BLaER1 treated with 17β-estradiol and CSF1 and Interleukin-3, amounts not matched to agents 10 nM and 100 nM (cell line): ENCODE measurements around the gene TRIM37.

ENCODE experiments used
- H3K27ac ChIP-seq, 11 experiments: shearing (Covaris generic); formaldehyde crosslinking; 2 replicates each; pipeline ENCODE4 v1.8.1; 2022
- H3K27me3 ChIP-seq, 11 experiments: shearing (Covaris generic); formaldehyde crosslinking; 2 replicates each; pipeline ENCODE4 v1.8.1; 2022
- H3K36me3 ChIP-seq, 11 experiments: shearing (Covaris generic); formaldehyde crosslinking; 2 replicates each; pipeline ENCODE4 v1.8.1; 2022
- H3K4me1 ChIP-seq, 10 experiments: shearing (Covaris generic); formaldehyde crosslinking; 2 replicates each; pipeline ENCODE4 v1.8.1; 2022
- H3K4me2 ChIP-seq, 11 experiments: shearing (Covaris generic); formaldehyde crosslinking; 2 replicates each; pipeline ENCODE4 v1.8.1; 2022
- H3K4me3 ChIP-seq, 10 experiments: shearing (Covaris generic); formaldehyde crosslinking; 2 replicates each; pipeline ENCODE4 v1.8.1; 2022
- H3K9ac ChIP-seq, 11 experiments: shearing (Covaris generic); formaldehyde crosslinking; 2 replicates each; pipeline ENCODE4 v1.8.1; 2022
- H3K9me3 ChIP-seq, 11 experiments: shearing (Covaris generic); formaldehyde crosslinking; replicated peaks in 1 of 11; 2 replicates each; pipeline ENCODE4 v1.8.1; 2022
- H4K20me1 ChIP-seq, 11 experiments: shearing (Covaris generic); formaldehyde crosslinking; 2 replicates each; pipeline ENCODE4 v1.8.1; 2022
- Cebpa-rat ChIP-seq, 11 experiments: shearing (Covaris generic); IDR thresholded peaks; 2 replicates each; pipeline ENCODE4 v1.8.1; 2022

The TRIM37 gene

DNA sequence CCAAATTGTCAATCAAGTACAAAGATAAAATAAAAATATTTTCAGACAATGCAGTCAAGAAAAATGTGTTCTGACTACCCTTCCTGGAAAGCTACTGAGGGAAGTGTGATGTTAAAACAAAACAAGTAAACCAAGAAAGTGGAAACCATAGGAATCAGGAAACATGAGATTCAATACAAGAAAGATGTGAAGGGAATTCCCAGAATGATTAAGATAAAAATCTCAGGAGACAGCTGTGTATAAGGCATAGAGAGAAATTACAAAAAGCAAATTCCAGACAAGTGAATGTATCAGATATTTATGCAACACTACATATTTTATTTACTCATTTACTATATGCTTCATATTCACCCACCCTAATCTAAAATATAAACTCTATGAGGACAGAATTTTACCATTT lies 32.2 kb downstream of the TRIM37 start:
- Histone ChIP-seq H3K9ac (no peak overlapping the region), H3K9me3 (no peaks in the 10 kb centered on the region), H4K20me1 (no peaks in the 10 kb centered on the region), H3K27me3 (no peaks in the 10 kb centered on the region), H3K36me3 (peaks cover 77 to 100% (median 92%) of the 10 kb centered on the region in 11 experiments), H3K4me1 (no peaks in the 10 kb centered on the region), H3K4me3 (no peak overlapping the region), H3K27ac (no peak overlapping the region), H3K4me2 (no peak overlapping the region)
- TF ChIP-seq Cebpa-rat (IDR thresholded peaks at IDR 0.05): no peak

DNA sequence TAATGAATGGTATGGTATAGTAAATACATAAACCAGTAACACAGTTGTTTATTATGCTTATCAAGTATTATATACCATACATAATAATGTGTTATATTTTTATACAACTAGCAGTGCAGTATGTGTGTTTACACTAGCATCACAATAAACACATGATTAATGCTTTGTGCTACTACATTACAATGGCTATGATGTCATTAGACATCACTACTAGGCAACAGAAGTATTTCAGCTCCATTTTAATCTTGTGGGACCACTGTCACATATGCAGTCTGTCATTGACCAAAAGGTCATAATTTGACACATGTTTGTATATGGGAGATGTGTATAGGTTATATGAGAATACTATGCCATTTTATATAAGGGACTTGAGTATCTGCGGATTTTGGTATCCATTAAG lies 32.7 kb downstream of the TRIM37 start:
- Histone ChIP-seq H3K4me2 (no peak overlapping the region), H3K9ac (no peak overlapping the region), H3K4me1 (no peaks in the 10 kb centered on the region), H3K9me3 (no peaks in the 10 kb centered on the region), H3K27me3 (no peaks in the 10 kb centered on the region), H4K20me1 (no peaks in the 10 kb centered on the region; a peak in 1 of 22 replicates), H3K36me3 (peaks cover 77 to 100% (median 92%) of the 10 kb centered on the region in 11 experiments), H3K27ac (no peak overlapping the region), H3K4me3 (no peak overlapping the region)
- no peak for TF ChIP-seq Cebpa-rat (IDR thresholded peaks at IDR 0.05)

DNA sequence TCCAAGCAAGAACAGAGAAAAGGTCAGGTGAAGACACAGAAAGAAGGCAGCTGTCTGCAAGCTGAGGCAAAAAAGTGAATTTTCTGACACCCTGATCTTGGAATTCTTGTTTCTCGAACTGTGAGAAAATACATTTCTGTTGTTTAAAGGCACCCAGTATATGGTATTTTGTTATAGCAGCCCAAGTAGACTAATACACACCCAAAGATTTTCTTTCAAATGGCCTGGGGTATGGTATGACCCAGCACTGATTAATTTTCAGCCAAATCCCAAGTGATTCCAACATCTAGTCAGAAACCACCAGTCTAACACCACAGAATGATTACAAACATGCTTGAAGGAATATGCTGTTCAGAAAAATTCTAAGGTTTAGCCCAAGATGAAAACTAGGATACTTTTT lies 36.8 kb downstream of the TRIM37 start:
- Histone ChIP-seq H3K9ac (no peak overlapping the region), H3K4me1 (no peaks in the 10 kb centered on the region), H3K27me3 (no peaks in the 10 kb centered on the region), H3K36me3 (peaks cover 64 to 98% (median 79%) of the 10 kb centered on the region in 11 experiments), H3K27ac (no peak overlapping the region), H3K9me3 (no peaks in the 10 kb centered on the region), H3K4me3 (no peak overlapping the region), H3K4me2 (no peak overlapping the region), H4K20me1 (no peaks in the 10 kb centered on the region; a peak in 1 of 22 replicates)
- TF ChIP-seq Cebpa-rat (IDR thresholded peaks at IDR 0.05): no peak

DNA sequence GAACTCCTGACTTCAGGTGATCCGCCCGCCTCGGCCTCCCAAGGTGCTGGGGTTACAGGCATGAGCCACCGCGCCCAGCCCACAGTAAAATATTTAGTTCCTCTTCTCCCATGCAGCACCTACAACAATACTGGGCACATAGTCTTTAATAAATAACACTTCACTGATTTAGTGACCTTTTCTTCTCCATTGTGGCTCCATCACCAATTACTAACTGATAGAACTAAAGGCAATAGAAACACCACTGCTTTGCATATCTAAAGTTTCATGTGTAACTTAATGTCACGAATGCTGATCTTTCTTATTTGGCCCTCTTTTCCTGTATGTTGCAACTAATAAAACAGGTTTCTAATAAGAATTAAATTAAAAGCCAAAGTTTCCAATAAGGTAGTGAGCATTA lies 38.9 kb downstream of the TRIM37 start:
- Histone ChIP-seq H3K27me3 (no peaks in the 10 kb centered on the region), H3K36me3 (peaks cover 65 to 98% (median 79%) of the 10 kb centered on the region in 11 experiments), H3K4me2 (no peak overlapping the region), H4K20me1 (no peaks in the 10 kb centered on the region; a peak in 1 of 22 replicates), H3K4me3 (no peak overlapping the region), H3K27ac (no peak overlapping the region), H3K9ac (no peak overlapping the region), H3K9me3 (no peaks in the 10 kb centered on the region), H3K4me1 (no peaks in the 10 kb centered on the region)
- TF ChIP-seq Cebpa-rat (IDR thresholded peaks at IDR 0.05): no peak

DNA sequence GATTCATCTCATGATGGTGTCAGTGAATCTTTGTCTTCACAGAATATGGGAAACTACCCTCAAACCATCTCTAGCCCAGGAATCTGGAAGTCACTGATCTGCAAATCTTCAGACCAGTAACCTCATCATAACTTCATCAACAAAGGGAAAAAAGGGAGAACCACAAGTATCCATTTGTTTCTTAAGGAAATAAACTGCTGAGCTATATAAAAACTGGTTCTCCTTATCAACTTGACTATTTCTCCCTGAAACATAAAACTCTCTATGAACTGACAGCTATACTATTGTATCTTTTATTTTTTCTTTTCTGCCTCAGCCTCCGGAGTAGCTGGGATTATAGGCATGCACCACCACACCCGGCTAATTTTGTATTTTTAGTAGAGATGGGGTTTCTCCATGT lies 39.3 kb downstream of the TRIM37 start:
- Histone ChIP-seq H3K36me3 (peaks cover 66 to 98% (median 80%) of the 10 kb centered on the region in 11 experiments), H3K27ac (no peak overlapping the region)

DNA sequence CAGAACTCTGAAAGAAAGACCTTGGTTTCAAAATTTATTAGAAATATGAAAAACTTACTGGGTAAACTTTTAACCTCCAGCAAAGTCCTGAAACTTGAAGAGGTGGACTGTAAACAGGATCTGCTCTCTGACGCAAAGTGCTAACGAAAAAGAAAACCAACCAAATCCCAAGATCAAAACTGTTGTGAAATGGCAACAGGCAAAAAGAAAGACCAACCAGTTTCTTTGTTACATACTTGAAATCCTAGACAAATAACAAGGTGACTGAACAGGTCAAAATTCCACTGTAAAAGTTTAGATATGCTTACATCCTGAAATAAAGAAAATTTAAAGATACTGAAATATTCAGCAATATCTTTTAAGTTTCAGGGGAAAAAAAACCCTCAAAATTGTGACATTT lies 44.2 kb downstream of the TRIM37 start:
- TF ChIP-seq Cebpa-rat (IDR thresholded peaks at IDR 0.05): no peak
- Histone ChIP-seq H3K27ac (no peak overlapping the region), H3K27me3 (no peaks in the 10 kb centered on the region), H3K36me3 (peaks cover 57 to 94% (median 76%) of the 10 kb centered on the region in 11 experiments), H3K4me2 (no peak overlapping the region), H3K4me1 (no peaks in the 10 kb centered on the region), H3K9ac (no peak overlapping the region), H3K9me3 (peaks cover 0 to 1% (median 0%) of the 10 kb centered on the region in 11 experiments; a peak in 2 of 22 replicates), H3K4me3 (no peak overlapping the region), H4K20me1 (no peaks in the 10 kb centered on the region)

More for the DNA sequence above, 39.3 kb downstream of the TRIM37 start:
- Histone ChIP-seq H3K9ac (no peak overlapping the region), H3K4me2 (no peak overlapping the region), H4K20me1 (no peaks in the 10 kb centered on the region; a peak in 1 of 22 replicates), H3K4me1 (no peaks in the 10 kb centered on the region), H3K4me3 (no peak overlapping the region), H3K27me3 (no peaks in the 10 kb centered on the region), H3K9me3 (no peaks in the 10 kb centered on the region)
- no peak for TF ChIP-seq Cebpa-rat (IDR thresholded peaks at IDR 0.05)

DNA sequence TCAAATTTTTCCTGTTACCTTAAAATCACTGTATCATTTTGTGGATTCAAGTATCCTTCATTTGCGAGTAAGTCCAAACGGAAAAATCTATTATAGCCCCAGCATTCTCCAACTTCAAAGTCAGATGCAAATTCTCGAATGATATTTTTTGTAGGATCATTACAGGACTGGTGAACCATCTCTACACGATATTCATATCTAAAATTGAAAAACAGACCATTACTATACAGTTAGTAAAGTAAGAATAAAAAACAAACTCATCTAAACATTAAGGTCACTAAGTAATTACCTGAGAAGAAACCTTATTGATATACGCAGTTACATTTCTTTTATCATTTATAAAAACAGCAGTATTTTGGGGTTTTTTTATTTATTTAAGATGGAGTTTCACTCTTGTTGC lies 49.8 kb downstream of the TRIM37 start:
- Histone ChIP-seq H3K4me2 (no peak overlapping the region), H3K27me3 (no peaks in the 10 kb centered on the region), H3K27ac (no peak overlapping the region), H3K9me3 (peaks cover 0 to 17% (median 0%) of the 10 kb centered on the region in 11 experiments; a peak in 9 of 22 replicates), H3K4me3 (no peak overlapping the region), H3K4me1 (peaks cover 0 to 13% (median 6%) of the 10 kb centered on the region in 10 experiments; a peak in 13 of 20 replicates), H4K20me1 (no peaks in the 10 kb centered on the region), H3K36me3 (peaks cover 74 to 96% (median 86%) of the 10 kb centered on the region in 11 experiments), H3K9ac (no peak overlapping the region)
- TF ChIP-seq Cebpa-rat (IDR thresholded peaks at IDR 0.05): no peak

DNA sequence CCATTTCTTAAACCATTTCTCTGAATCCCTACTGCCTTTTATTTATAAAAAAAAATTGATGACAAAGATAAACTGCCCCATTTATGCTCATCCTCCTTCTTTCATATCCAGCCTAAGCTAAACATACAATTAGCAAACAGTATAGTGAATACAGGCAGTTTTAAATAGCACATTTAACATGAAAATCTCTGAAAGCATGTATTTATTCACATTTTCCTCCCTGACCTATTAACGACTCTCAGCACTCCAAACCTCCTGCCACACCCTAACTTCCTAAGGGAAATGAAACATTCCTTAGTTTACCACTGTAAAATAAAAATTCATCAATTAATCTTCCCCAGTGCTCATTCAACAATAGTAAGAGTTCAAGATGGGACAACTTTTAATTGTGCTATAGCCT lies 56.9 kb downstream of the TRIM37 start:
- Histone ChIP-seq H4K20me1 (no peaks in the 10 kb centered on the region), H3K4me1 (peaks cover 0 to 17% (median 10%) of the 10 kb centered on the region in 10 experiments; a peak in 13 of 20 replicates), H3K9me3 (0 out of 22 replicates have a peak, but pooled peaks cover 0 to under 1% (median 0%) of the 10 kb centered on the region in 11 experiments), H3K27me3 (no peaks in the 10 kb centered on the region), H3K4me2 (no peak overlapping the region), H3K9ac (no peak overlapping the region), H3K27ac (no peak overlapping the region), H3K4me3 (no peak overlapping the region), H3K36me3 (peaks cover 73 to 100% (median 92%) of the 10 kb centered on the region in 11 experiments)
- TF ChIP-seq Cebpa-rat (IDR thresholded peaks at IDR 0.05): no peak

DNA sequence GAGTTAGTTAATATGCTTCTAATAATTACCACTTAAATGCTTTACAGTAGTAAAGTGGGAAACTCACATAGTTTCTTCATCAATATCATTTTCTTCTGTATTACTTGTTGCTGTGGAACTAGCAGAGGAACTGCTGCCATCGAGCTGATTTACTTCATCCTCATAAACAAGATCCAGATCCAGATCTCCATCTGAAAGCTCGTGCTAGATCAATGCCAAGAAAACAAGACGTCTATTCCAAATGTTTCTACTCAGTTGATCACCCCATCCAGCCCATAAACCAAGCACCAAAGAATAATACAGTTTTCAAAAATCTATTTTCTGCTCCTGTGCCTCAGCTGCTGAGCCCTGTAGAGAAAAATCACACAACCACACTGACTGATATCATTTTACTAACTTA lies 59.1 kb downstream of the TRIM37 start:
- no peaks in the 10 kb centered on the region for H3K27me3 ChIP-seq
- H3K27ac ChIP-seq: no peak overlapping the region
- no peaks in the 10 kb centered on the region for H4K20me1 ChIP-seq
- no peak overlapping the region for H3K4me2 ChIP-seq
- H3K4me3 ChIP-seq: no peak overlapping the region
- H3K9me3 ChIP-seq: no peaks in the 10 kb centered on the region
- no peak for TF ChIP-seq Cebpa-rat (IDR thresholded peaks at IDR 0.05)
- no peak overlapping the region for H3K9ac ChIP-seq
- peaks cover 73 to 100% (median 92%) of the 10 kb centered on the region in 11 experiments for H3K36me3 ChIP-seq
- H3K4me1 ChIP-seq: peaks cover 0 to 17% (median 10%) of the 10 kb centered on the region in 10 experiments; a peak in 13 of 20 replicates

DNA sequence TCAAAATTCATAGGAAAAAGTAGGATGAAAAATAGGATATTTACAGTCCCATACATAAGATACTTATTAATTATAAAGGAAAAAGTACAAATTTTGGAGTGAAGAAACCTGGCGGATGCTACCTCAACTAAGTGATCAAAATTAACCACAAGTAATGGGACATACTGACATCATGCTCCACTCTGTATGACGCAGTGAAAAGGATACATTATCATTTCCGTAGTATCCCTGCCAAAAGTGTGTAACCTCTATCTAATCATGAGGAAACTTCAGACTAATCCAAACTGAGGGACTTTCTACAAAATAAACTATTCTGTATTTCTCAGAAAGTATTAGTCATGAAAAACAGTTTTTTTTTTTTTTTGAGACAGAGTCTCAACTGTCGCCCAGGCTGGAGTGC lies 60.5 kb downstream of the TRIM37 start:
- Histone ChIP-seq H3K9me3 (no peaks in the 10 kb centered on the region), H3K9ac (no peak overlapping the region), H3K4me1 (peaks cover 0 to 7% (median 0%) of the 10 kb centered on the region in 10 experiments; a peak in 5 of 20 replicates), H3K27ac (no peak overlapping the region), H3K36me3 (peaks cover 71 to 99% (median 91%) of the 10 kb centered on the region in 11 experiments), H3K27me3 (no peaks in the 10 kb centered on the region), H3K4me2 (no peak overlapping the region), H3K4me3 (no peak overlapping the region), H4K20me1 (no peaks in the 10 kb centered on the region)
- no peak for TF ChIP-seq Cebpa-rat (IDR thresholded peaks at IDR 0.05)
